ENCODE results near the gene THBS1. TPM values are rescaled to one million over a fixed set of nuclear protein-coding genes. Genes with fewer than 3 reads are reported as not detected.

THBS1 gene
- total RNA-seq, 1 experiment from 2014 or later = 305 TPM

DNA sequence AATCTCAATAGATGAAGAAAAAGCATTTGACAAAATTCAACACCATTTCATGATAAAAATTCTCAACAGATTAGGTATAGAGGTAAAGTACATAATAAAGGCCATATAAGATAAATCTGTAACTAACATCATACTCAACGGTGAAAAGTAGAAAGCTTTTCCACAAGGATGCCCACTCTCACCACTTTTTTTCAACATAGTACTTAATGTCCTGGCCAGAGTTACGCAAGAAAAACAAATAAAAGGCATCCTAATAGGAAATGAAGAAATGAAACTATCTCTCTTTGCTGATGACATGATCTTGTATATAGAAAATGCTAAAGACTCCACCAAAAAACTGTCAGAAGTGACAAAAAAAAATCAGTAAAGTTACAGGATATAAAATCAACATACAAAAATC lies 33.0 kb downstream of the THBS1 start:
- H3K36me3 ChIP-seq (ENCODE audit: low read depth, low read length) = peaks cover 5% of the 10 kb centered on the region; the same call in 1 of the 2 replicates
- H3K79me2 ChIP-seq (ENCODE audit: low read length) = no peaks in the 10 kb centered on the region
- no peaks in the 10 kb centered on the region for H3K9me2 ChIP-seq (replicated peaks; ENCODE audit: low read length)
- no peak for TF ChIP-seq EZH2 (IDR thresholded peaks at IDR 0.05; ENCODE audit: low read length, unreplicated experiment)
- TF ChIP-seq CTCF (conservative IDR thresholded peaks at IDR 0.05; ENCODE audit: low read depth, low read length) = no peak
- TF ChIP-seq EZH2phosphoT487 (IDR thresholded peaks at IDR 0.05; ENCODE audit: borderline replicate concordance, low read length) = no peak
- no peak overlapping the region for H3K4me3 ChIP-seq (ENCODE audit: low read length)
- DNase-seq = no peak
- peaks cover 9% of the 10 kb centered on the region for H3F3A ChIP-seq (ENCODE audit: low read length, unreplicated experiment)
- ChIA-PET POLR2A (ENCODE audit: unreplicated experiment) (no interaction called here), CTCF (no interaction called here)
- no peaks in the 10 kb centered on the region for H4K20me1 ChIP-seq (ENCODE audit: low read length)
- BruUV-seq (replicated peaks) = no TSS peak
- H3K9ac ChIP-seq (ENCODE audit: low read length) = no peak overlapping the region
- no peak overlapping the region for H3K27ac ChIP-seq (ENCODE audit: low read length)
- H3K27me3 ChIP-seq (ENCODE audit: low read length) = no peaks in the 10 kb centered on the region
- H2AFZ ChIP-seq (ENCODE audit: low read length) = no peak overlapping the region
- no peak for ATAC-seq
- peaks cover 28% of the 10 kb centered on the region for H3K4me1 ChIP-seq (ENCODE audit: insufficient read depth, low read length)
- intact Hi-C loops (cut with micrococcal nuclease) = no loop called here
- H3K9me3 ChIP-seq (ENCODE audit: low read length) = peaks cover 5% of the 10 kb centered on the region; the same call in 1 of the 2 replicates
- H3K4me2 ChIP-seq (ENCODE audit: low read length) = no peak overlapping the region

GRCh38 chr15:39616731-39617455 lies 36.0 kb downstream of the THBS1 start:
- Histone ChIP-seq H3K27me3 (ENCODE audit: low read length) (no peaks in the 10 kb centered on the region), H2AFZ (ENCODE audit: low read length) (no peak overlapping the region), H3K9me3 (ENCODE audit: low read length) (peaks cover 5% of the 10 kb centered on the region; the same call in 1 of the 2 replicates), H3K9ac (ENCODE audit: low read length) (peak overlapping the region; percentile 13; the same call in 1 of the 2 replicates), H4K20me1 (ENCODE audit: low read length) (no peaks in the 10 kb centered on the region), H3K4me1 (ENCODE audit: insufficient read depth, low read length) (peaks cover 43% of the 10 kb centered on the region), H3F3A (ENCODE audit: low read length, unreplicated experiment) (peaks cover 9% of the 10 kb centered on the region), H3K79me2 (ENCODE audit: low read length) (no peaks in the 10 kb centered on the region), H3K27ac (ENCODE audit: low read length) (peak overlapping the region; percentile 71), H3K4me2 (ENCODE audit: low read length) (peak overlapping the region; percentile 32), H3K36me3 (ENCODE audit: low read depth, low read length) (peaks cover 5% of the 10 kb centered on the region; the same call in 1 of the 2 replicates), H3K9me2 (replicated peaks; ENCODE audit: low read length) (no peaks in the 10 kb centered on the region), H3K4me3 (ENCODE audit: low read length) (no peak overlapping the region; the same call in 1 of the 2 replicates)
- POLR2A ChIA-PET (ENCODE audit: unreplicated experiment) = no interaction called here
- DNase-seq (peak; percentile 91), ATAC-seq (peak; percentile 74)
- CTCF ChIA-PET = no interaction called here
- intact Hi-C loops (cut with micrococcal nuclease) = no loop called here
- BruUV-seq (replicated peaks) = no TSS peak
- TF ChIP-seq EZH2phosphoT487 (IDR thresholded peaks at IDR 0.05; ENCODE audit: borderline replicate concordance, low read length) (no peak), CTCF (conservative IDR thresholded peaks at IDR 0.05; ENCODE audit: low read depth, low read length) (no peak)

Data from PC-3 (cell line).